Umbilical cord (tissue), 2 donors: ENCODE measurements around the gene C21orf58. TPM values are rescaled to one million over a fixed set of nuclear protein-coding genes. Genes with fewer than 3 reads are reported as not detected.
A peak's percentile ranks its signal among the peaks of the same experiment; 100 is the strongest.
"Not testable (repeated sequence)": the region's sequence is repeated elsewhere in the genome, so short reads cannot be mapped to it uniquely, and the experiment has no call there.

Experiments
- DNase-seq: peaks from one replicate; pipeline ENCODE4 v3.0.0-alpha.2; 2015; ENCODE audit warnings: low spot score
- total RNA-seq: library from RNA; depleted of rRNA; stranded (reverse); fragments of >200 nt; gene quantifications from one replicate; pipeline ENCODE4 v1.2.3, GENCODE V29; 2014; ENCODE audit warnings: low replicate concordance; ENCODE audit not compliant: insufficient read depth

C21orf58 gene
- 12.3 TPM for total RNA-seq

DNA sequence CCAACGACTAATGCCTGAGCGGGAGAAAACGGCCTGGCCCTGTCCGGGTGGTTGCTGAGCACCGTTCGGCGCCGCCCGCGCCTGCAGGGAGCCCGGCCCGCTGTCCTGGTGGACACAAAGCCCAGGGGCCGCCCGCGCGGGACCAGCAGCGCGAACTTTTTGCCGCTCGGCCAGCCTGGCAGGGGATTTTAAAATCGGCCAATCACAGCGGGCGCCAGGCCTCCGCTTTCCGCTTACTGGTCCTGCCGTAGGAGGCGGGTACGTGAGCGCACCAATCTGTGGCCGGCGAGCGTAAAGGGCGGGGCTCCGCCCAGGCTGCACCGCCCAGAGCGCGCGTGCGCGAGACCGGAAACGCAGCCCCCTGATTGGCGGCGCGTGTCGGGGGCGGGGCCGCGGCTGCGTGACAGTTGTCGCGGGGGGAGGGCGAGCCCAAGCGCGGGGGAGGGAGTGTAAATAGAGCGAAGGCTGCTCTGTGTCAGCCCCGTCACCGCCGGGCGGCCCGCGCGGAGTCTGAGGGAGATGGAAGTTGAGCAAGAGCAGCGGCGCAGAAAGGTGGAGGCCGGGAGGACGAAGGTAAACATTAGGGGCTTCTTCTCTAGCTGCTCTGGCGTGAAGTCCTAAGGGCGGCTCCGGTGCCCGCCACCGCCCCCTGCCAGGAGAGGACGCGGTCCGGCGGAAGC is at the start of gene C21orf58, which contains the start of gene PCNT:
TSS of gene C21orf58 (minus strand) at position 161 of the 680 bp plus-strand sequence. CDS start 1,132 bp downstream, outside the sequence.
TSS of gene PCNT (plus strand) at position 447 of the 680 bp plus-strand sequence. CDS start at position 520, 73 bp downstream.
- DNase-seq, result peak; percentile 99

- not testable (repeated sequence) for DNase-seq
These were observed 49.3 kb upstream of the C21orf58 start for GRCh38 chr21:46372947-46373346.

DNA sequence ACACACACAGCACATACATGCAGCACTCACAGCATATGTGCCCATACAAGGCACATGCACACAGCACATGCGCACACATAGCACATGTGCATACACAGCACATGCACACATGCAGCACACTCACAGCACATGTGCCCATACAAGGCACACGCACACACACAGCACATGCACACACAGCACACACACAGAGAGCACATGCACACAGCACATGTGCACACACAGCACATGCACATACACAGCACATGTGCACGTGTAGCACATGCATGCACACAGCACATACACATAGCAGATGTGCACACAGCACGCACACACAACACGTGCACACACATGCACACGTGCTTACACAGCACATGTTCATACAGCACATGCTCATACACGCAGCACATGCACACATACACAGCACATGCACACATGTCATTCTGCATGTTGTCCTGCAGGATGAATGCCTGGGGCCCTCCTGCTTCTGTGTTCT is 48.4 kb upstream of the C21orf58 start:
- DNase-seq, result no peak

DNA sequence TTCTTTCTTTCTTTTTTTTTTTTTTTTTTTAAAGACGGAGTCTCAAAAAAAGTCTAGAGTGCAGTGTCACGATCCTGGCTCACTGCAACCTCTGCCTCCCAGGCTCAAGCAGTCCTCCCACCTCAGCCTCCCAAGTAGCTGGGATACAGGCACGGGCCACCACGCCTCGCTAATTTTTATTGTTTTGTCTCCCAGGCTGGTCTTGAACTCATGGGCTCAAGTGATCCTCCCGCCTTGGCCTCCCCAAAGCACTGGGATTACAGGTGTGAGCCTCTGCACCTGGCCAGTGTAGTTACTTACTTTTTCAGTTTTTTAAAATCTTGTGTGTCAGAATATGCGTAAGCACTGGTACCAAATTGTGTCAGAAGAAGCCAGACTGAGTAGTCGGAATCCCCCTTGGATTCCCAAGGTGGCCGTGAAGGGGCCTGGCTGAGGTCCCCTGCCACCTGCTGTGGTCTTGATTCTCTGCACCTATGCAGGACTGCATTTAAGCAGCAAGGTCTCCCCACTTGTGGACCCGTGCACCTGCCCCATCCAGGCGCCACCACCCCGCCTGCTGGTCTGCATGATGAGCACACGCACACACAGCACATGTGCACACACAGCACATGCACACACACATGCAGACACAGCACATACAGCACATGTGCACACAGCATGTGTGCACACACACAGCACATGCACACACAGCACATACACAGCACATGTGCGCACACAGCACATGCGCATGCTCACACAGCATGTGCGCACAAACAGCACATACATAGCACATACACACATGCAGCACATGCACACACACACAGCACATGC is 47.7 kb upstream of the C21orf58 start:
- DNase-seq, result no peak

GRCh38 chr21:46369520-46370235 is 46.0 kb upstream of the C21orf58 start:
- DNase-seq, result no peak

GRCh38 chr21:46368533-46369285 is 45.0 kb upstream of the C21orf58 start:
- DNase-seq, result no peak

- no peak for DNase-seq
These were observed 43.3 kb upstream of the C21orf58 start for GRCh38 chr21:46366966-46367365.

DNA sequence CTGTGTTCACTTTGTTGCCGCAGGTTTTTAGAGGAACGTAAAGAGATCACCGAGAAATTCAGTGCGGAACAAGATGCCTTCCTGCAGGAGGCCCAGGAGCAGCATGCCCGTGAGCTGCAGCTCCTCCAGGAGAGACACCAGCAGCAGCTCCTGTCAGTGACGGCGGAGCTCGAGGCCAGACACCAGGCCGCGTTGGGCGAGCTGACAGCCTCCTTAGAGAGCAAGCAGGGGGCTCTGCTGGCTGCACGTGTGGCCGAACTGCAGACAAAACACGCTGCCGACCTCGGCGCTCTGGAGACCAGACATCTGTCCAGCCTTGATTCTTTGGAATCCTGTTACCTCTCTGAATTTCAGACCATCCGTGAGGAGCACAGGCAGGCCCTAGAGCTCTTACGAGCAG is 42.9 kb upstream of the C21orf58 start:
- DNase-seq, result no peak

GRCh38 chr21:46366091-46366490 is 42.4 kb upstream of the C21orf58 start:
- no peak for DNase-seq

GRCh38 chr21:46363698-46364097 is 40.0 kb upstream of the C21orf58 start:
- no peak for DNase-seq

GRCh38 chr21:46362946-46363345 is 39.3 kb upstream of the C21orf58 start:
- no peak for DNase-seq

DNA sequence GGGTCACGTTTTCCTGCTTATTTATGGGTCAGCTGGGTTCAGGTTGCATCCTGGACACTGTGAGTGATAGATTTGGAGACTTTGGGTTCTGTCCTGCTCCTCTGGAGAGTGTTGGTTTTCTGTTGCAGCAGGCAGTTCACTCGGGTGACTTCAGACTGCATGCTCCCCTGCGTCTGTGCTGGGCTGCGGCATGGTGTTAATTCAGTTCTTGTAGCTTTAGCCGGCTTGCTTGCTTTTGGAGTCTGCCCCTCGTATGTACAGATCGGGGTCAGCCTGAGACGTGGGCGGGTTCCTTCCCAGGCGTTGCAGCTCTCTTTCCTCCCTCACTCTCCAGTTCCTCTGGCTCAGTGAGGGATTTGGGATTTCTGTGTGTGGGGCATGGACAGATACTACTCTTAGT is 38.3 kb upstream of the C21orf58 start:
- peak; percentile 4 for DNase-seq

DNA sequence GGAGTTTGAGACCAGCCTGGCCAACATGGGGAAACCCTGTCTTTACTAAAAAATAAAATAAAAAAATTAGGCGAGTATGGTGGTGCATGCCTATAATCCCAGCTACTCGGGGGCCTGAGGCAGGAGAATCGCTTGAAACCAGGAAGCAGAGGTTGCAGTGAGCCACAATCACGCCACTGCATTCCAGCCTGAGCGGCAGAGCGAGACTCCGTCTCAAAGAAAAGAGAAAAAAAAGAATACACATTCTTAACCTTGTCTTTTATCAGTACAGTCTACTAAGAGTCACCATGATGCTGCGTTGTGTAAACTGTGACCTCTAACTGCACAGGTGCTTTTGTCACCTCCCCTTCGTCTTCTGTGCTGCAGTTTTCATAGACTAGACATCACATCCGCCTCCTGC is 37.5 kb upstream of the C21orf58 start:
- DNase-seq, result no peak

- no peak for DNase-seq
These were observed 34.2 kb upstream of the C21orf58 start for GRCh38 chr21:46357684-46358425.

DNA sequence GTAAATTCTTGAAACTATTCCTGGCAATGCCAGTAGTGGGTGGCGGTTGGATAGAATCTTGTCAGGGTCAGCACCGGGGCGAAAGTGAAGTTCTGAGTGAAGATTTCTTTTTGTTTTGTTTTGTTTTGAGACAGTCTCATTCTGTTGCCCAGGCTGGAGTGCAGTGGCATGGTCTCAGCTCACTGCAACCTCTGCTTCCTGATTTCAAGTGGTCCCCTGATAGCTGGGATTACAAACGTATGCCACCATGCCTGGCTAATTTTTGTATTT is 33.6 kb upstream of the C21orf58 start:
- DNase-seq, result no peak

DNA sequence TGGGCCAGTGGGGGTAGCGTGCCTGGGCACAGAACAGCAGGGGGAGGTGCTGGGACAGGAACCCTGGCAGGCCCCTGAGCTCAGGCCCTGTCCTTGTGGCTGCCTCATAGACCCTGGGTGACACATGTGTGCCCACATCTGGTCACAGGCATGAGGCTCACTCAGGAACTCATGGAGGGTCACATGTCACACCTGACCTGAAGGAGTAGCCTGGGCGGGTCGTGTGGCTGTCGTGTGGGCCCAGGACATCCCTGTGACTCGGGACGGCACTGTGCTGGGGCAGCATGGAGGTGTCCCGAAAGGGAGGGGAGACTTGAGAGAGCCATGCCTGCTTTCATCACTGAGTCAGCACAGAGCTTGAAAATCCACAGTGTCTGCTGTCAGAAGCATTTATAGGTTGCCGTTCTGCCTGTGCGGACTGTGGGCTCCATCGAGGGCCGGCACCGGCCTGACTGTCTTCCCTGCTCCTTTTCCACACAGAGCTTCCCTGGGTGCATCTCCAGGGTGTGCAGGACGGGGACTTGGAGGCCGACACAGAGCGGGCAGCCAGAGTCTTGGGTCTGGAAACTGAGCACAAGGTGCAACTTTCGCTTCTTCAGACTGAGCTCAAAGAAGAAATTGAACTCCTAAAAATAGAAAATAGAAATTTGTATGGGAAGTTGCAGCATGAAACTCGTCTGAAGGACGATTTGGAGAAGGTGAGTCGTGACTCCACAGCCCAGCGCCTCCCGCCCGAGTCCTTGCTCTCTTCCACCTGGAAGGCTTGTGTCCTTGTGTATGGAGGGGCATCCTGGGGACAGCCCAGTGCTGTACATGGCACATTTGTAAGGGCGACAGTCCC is 33.0 kb upstream of the C21orf58 start:
- no peak for DNase-seq

DNA sequence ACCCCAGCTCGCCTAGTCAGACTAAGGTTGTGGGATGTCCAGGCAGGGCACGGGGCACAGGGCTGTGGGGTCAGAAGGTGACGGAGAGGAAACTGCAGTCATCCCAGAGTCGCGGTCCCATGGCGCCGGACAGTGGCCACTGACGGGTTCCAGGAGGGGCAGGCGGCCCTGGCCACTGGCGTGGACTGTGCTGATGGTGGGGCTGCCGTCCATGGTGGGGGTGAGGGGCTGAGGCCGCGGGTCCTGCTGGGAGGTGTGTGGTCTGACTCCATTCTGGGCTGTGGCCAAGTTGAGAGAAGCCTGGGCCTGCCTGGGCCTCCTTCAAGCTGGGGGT is 32.3 kb upstream of the C21orf58 start:
- no peak for DNase-seq

GRCh38 chr21:46355161-46356004 is 31.7 kb upstream of the C21orf58 start:
- no peak for DNase-seq

DNA sequence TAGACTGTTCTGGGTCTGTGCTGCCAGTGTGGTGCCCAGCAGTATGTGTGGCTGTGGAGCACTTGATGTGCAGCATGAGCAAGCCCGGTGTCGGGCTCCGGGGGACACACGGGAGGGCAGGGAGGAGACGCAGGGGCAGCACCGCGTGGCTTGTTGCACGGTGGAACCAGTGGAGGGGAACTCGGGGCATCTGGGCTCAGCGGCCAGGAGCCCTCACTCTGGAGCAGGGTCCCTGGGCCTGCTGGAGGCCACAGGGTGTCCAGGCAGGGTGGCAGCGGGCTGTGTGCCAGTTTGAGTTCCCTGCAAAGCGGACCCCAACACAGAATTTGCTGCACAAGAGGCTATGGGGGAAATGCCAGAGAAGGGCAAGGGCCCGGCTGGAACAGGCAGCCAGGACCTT is 30.8 kb upstream of the C21orf58 start:
- DNase-seq, result no peak
